Superior temporal gyrus (tissue), 1 donor: ENCODE data around the gene PURA.
"Not testable (repeated sequence)": the region's sequence is repeated elsewhere in the genome, so short reads cannot be mapped to it uniquely, and the experiment has no call there.

ENCODE experiments used
- DNase-seq: peaks from one replicate; pipeline ENCODE4 v3.0.0-alpha.2; 2016; ENCODE audit errors: extremely low spot score

PURA gene

DNA sequence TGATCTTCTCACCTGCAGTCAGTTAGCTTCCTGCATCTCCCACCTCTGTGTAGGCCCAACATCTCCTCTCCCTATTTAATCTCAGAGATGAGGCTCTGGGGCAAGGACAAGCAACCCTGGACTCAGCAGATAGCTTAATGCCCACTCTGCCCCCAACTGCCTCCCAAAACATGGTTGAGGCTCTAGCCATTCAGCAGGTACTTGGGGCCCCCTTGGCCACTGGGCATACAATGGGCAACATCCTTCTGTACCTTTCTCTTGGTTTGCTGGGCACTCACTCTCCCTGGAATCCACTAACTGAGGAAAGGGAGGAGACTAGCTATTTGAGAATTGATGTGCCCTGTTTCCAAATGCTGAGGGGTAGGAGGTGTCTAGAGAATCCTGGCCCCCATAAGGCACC lies 21.2 kb downstream of the PURA start:
- DNase-seq = no peak

DNA sequence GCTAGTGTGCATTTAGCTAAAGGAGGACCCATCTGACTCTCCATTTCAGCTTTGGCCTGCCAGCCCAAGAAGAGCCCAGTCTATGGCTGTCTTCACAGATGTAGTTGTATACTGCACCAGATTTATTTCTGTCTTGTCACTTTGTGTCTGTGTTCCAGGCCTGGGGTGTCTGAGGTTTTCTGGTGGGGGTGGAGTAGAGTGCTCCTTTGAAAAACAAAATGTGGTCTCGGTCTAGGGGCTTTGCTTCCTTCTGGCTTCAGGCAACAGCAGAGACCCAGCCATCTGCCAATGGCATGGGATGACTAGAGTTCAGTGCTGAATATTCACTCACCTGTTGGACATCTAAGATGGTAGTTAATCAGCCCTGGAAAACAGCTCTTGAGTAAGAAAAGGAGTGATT lies 22.7 kb downstream of the PURA start:
- DNase-seq = no peak

DNA sequence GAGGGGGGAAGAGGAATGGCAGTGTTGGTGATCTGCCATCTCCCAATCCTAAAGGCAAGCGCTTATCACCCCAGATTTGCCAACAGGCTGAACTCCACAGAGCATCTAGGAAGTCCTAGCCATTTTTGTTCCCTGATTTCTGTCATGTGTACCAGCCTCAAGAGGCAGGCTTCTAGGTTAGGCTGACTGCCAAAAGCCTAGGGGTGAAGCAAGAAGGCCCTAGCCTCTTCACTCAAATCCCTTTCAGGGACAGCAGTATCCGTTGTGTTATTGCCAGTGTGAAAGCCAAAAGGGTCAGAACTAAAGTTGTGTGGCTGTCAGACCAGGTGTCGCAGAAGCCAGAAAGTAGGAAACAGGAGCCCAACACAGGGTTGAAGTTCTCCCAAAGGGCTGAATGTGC lies 26.5 kb downstream of the PURA start:
- no peak for DNase-seq

DNA sequence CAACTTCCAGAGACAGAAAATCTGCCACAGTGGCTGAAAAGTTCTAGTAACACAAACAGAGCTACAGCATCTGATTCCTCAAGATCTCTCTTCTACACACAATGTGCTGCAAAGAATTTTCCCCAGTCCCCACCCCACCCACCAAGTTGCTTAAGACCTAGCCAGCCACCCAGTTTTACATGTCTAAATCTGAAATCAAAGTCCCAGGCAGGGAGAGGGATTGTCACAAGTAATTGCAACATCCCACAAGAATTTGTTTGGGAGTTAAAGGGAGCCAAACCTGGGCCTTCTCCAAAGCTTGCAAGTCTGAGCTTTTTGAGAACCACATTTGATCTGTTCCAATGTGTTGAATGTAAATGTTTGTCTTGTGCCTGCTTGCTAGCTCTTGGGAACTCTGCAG lies 27.3 kb downstream of the PURA start:
- no peak for DNase-seq

DNA sequence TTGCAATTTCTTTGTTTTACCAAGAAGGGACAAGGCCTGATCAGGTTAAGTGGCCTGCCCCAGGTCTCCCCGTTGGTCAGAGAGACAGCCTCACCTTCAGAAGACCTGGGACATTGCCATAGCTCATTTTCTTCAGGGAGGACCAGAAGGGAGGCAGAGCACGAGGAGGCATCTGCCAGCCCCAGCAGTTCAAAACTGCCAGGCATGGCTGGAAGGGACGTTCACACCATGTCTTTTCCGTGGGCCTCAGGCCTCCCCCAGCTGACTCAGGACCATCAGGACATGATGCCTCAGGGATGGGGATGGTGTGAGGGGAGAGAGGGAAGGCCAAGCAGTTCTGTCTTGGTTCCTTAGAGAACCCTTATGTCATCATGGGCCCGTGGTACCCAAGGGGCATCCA lies 28.3 kb downstream of the PURA start:
- no peak for DNase-seq

DNA sequence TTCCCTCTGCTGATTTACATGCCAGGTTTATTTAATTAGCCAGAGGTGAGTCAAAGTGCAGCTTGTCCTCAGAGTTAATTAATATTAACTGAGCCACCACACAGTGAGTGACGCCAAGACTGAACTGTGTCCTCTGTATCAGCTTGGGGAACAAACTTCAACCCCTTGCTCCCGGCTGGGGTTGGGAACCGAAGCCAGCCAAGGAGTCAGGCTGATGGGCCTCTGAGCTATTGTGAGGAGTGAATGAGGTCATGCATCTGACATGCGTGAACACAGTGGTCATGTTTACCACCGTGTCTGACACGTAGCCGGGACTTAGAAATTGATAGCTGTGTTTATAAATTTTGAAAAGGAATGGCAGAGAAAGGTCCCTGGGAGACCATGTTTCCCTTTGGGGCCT lies 28.9 kb downstream of the PURA start:
- DNase-seq = no peak

DNA sequence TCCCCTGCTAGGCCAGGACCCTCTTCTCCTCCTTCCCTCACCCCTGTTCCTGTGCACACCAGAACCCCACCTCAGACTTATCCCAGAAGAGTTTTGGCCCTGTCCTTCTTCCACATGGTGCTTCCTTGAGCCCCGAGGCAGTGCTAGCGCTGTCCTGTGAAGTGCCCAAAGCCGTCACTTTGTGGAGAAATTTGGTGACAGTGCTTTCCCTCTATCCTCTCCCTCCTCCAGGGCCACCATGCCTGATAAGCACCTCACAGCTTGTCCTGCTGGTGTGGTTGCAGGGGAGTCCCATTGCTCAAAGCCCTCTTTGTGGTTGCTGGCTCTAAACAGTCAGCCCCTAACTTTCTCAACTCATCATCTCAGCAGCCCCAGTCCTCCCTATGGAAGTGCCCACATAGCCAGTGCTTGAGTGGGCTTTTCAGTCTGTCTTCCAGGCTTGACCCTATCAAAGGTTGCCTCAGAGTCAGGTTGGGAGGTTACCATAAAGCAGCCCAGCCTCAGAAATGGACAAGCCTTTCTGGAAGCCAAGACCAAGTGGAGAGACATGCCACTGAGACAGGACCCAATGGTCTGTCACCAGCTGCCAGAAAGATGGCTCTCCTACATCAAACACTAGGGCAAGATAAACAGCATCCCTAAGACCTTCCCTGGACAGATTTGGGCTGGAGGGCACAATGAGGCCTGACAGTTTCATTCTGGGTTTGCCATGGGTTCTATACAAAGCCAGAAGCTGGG lies 29.8 kb downstream of the PURA start:
- DNase-seq = no peak

DNA sequence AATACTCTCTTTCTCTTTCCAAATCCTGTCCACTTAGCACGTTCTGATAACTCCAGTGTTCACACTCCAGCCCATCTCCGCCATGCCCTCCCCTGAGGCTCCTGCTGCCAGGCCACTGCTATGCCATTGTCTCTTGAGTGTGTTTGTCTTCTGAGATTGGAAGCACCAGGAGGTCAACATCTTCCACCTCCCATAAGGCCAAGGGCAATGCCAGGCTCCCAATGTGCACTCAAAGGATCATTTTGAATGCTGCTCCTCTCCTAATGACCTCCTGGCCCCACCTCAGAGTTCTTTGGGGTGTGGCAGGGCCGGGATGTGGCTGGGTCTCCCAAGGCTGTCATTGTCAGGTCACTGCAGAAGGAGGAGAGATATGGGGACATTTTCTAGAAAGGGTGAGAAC lies 31.3 kb downstream of the PURA start:
- DNase-seq = no peak

DNA sequence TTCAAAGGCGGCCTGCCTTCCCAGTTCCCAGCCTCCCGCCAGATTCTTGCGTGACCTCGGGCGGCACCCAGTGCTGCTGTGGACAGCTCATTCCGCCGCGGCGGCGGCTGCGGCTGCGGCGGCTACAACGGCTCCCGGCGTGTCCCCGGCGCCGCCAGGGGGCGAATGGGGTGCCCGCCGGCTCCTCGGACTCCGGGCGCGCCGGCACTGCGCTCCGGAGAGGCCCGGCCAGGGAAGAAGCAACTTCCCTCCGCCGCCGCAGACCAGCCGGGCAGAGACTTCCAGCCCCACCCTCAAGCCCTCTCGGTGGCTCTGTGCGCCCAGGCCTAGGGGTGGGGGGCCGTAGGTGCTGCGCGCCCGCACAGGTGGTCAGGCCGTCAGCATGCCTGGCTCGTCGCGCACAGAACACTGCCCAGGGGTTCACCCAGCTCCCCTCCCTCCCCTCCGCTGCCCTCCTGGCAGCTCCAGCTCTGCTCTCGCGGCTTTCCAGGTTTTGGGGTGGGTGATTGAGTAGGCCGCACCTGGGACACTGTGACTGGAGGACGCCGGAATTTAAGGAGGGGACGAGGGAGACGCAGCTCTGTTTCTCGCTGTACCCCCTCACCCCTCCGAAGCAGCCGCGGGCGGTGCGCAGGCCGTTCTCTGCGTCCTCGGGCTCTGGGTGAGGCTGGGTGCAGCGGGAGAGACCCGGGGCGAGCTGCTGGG lies 32.1 kb downstream of the PURA start:
- peak; percentile 65 for DNase-seq

DNA sequence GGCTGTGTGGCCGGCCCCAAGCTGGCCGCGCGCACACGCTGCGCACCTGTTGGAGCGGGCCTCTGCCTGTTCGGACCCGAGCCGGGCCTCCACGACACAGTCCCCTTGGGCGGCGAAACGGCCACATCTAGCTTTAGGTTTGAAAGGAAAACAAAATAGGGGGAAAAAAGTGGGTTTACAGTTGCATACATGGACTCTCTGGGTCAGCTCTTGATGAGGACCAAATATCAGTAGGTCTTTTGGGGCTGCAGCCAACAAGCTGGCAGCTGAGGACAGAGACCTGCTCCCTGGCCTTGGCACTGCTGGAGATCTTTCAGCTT lies 32.6 kb downstream of the PURA start:
- DNase-seq = no peak

DNA sequence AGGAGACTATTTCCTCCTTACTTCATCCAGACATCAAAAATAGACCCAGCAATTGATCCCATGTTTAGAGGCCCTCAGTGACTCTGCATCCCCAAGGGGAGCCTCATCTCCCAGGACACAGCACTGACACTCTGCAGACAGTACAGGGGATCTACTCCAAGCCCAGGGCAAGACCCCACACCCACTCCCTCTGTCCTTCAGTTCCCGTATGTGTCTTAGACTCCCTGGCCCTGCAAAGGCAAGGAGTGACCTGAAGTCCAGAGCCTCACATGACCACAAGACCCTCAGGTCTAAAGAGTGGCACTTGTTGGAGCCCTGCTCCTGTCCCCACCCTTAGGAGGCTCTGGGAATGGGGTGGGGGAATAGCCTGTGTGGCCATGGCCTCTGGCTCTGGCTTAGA lies 33.6 kb downstream of the PURA start:
- DNase-seq = no peak

DNA sequence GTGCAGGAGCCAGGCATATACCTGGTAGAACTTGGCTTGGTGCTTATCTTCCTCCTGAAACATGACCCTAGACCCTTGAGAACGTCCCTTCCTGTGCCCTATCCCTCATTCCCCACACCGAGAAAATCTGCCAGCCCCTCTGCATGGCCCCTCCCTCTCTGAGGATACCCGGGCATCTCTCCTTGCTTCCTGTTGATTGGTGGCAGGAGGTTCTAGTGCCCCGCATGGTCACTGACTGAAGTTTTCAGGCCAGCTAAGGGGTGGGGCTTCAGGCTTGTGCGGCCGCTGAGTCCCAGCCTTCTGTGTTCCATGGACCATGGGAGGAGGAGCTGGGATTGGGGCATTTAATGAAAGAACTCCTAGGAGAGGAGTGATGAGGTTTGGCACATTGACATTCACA lies 34.6 kb downstream of the PURA start:
- DNase-seq = no peak

DNA sequence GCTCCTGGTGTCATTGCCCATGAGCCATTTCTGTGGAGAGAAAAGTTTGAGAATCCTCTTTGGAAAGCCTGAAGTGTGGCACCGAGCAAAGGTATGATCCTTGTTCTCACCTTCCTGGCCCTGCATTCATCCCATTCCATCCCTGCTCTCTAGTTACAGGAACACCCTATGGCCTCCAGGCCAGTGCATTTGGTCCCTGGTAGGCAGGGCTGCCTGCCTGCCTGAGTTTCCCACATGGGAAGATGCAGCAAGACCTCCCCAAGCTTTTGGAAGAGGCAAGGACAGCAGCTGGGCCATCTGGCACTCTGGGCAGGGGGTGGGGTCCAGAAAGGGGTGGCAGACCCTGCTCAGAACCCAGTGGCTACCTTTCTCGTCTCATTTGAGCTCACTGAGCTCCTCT lies 36.3 kb downstream of the PURA start:
- DNase-seq = no peak

DNA sequence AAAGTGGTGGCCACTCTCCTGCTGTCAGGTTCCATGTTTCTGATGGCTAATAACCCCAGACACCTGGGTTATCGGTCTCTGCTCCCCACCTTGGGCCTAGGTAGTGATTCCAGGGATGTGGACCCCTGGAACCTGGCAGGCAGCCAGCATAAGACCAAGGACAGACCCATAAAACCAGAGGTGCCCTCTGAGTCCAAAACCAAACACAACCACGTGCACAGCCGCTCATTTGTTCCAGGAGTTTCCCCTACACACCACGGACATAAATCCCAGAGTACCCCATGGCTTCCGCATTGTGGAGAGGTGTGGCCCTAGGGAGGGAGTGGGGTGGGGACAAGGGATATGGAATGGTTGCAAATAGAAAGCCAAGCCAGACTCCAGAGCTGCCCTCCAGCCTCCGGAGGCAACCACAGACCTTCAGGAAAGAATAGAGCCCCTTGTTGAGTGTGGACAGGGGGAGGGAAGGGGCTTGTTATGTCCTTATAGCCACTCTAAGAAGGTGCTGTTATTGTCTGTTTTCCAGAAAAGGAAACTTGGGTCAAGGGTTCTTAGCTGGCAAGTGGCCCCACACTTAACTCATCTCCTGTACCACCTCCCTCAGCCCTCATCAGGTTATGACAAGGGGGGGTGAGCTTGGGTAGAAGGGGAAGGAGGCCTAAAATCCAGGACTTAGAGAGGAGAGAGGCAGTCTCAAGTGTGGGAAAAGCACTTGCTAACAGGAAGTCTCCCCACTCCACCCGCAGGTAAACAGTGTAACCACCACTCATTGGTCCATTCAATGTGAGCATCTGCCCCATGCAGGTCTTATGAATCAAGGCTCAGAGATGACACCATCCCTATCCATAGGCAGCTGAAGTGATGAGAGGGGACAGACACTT lies 37.5 kb downstream of the PURA start:
- DNase-seq = no peak

DNA sequence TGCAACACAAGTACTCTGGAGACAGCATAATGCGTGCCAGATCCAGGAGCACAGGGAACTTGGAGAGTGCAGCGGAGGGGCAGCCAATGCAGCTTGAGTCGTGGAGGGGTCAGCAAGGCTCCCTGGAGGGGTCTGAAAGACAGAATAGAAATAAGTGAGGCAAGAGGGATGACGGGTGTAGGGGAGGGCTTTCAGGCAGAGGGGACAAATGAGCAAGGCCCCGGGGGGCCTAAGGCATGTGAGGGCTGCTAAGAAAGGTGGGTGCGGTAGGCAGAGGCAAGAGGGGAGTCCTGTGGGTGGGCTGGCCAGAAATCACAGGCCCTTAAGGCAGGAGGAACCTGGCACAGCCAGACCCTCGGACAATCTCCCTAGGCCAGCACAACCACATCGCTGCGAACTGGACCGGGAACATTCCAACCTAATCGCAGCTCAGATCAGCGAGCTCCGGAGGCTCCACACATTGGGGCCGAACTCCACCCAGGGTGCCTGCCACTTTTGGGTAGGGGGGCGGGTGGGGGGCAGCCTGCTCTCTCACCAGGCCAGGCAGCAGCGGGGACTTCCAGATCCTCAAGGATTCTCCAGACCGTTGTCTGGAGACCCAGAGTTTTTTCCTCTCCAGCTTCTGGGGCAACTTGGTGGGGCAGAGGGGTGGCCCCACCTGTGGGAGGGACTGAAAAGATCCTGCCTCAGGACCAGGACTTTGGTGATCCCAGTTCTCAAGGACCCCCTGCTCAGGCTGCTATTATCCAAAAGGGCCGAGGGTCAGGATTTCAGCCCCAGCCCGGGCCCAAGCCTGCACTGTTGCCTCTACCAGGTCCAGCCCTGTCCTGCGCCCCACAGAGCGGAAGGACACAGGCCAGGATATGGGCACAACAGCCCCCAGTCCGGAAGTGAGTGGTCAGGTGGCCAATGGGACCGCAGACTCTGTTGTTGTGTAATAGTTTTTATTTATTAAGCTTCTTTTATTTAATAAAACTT lies 38.4 kb downstream of the PURA start:
- DNase-seq = no peak

DNA sequence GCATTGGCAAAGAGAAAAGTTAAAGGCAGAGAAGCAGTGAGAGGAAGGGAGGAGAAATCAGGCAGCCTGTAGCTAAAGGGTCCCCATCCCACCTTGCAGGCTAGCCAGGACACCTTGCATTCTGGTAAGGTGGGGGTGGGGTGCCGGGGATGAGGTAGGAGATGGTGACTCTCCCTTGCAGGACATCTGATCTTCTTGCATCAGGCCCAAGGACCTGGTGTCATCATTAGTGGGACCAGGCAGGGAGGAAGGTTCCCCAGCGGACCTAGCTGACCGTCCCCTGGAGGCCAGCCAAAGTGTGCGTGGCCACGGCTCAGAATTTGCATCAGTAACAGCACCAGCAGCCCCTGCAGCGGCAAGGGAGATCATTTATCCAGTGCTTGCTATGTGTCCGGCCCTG lies 39.3 kb downstream of the PURA start:
- DNase-seq = no peak

DNA sequence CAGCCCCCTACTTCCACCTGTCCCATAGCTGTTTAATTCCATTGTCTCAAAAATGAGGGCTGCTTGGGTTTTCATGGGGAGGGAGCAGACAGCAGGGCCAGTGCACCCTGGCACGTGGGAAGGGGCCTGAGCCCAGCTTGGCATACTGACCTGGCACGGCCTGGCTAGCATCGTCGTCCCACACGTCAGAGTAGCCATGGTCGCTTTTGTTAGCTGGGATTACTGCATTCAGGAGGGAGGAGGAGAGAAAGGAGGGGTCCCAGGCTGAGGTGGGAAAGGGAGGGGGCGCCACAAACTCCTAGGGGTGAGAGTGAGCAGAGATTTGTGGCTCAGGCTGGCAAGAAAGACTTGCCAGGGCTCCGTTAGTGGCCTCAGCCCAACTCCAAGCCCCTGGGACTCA lies 40.0 kb downstream of the PURA start:
- no peak for DNase-seq

DNA sequence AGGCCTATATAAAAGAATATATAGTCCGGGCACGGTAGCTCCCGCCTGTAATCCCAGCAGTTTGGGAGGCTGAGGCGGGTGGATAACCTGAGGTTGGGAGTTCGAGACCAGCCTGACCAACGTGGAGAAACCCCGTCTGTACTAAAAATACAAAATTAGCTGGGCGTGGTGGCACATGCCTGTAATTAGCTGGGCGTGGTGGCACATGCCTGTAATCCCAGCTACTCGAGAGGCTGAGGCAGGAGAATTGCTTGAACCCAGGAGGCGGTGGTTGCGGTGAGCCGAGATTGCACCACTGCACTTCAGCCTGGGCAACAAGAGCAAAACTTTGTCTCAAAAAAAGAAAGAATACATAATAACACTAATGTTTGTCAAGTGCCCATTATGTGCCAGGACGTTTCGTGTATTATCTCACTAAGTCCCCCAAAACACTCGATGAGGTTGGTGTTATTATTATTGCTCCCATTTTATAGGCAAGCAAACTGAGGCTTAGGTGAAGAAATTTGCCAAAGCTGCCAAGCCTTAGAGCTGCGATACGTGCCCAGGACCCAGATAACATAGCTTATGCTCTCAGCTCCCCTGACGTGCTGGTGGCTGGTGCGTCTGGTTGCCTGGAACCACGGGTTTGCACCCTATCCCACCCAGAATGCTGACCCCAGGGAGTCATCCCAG lies 40.9 kb downstream of the PURA start:
- not testable (repeated sequence) for DNase-seq

DNA sequence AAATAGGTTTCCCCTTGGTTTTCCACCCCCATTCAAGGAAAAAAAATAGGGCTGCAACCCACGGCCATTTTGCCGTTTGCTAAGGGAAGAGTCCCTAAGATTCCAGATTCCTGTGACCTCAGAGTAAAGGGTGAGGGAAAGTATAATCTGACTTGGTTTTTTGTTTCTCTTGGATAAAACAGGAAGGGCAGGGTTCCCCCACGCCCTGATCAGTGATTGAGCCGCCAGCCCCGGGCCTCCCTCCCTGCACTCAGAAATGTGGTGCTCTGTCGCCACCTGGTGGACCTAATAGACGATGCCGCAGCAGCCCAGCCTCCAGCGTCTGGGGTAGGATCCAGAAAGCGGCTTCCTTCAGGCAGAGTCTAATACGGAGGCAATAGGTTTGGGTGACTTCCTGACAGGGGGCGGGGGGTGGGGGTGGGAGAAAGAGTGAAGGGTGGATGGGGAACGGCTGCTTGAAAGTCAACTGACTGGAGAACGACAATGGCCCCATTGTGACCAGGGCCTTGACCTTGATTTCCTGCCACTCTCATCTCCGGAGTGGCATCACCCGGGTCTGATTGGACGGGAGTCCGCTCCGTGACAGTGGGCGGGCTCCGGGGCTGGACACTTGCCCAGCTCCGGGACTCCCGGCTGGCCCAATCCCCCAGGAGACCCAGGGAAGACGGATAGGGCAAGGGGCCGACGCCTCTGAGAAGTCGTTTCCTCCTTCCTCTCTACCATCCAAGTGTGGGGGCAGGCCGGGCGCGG lies 43.3 kb downstream of the PURA start:
- peak; percentile 96 for DNase-seq
